Brain microvascular endothelial cell (primary cell): ENCODE results near the gene ERICH4.

Experiments used
- DNase-seq: peaks from one replicate; pipeline ENCODE4 v3.0.0-alpha.2; 2020
- H3K27ac ChIP-seq: fragments of 250-450 bp; sonication (Bioruptor Pico); 2 replicates; pipeline ENCODE4 v1.5.1; 2020; ENCODE audit warnings: mild to moderate bottlenecking, moderate library complexity
- H3K27me3 ChIP-seq: fragments of 250-450 bp; sonication (Bioruptor Pico); replicated peaks from 2 replicates; pipeline ENCODE4 v1.5.1; 2020; ENCODE audit warnings: mild to moderate bottlenecking
- H3K36me3 ChIP-seq: fragments of 250-450 bp; sonication (Bioruptor Pico); replicated peaks from 2 replicates; pipeline ENCODE4 v1.5.1; 2020; ENCODE audit warnings: mild to moderate bottlenecking
- H3K4me3 ChIP-seq: 2 replicates; pipeline ENCODE4 v1.5.1; 2011; ENCODE audit warnings: low read depth, mild to moderate bottlenecking, control low read depth, low read length, moderate library complexity
- CTCF ChIP-seq: IDR thresholded peaks from 2 replicates; pipeline ENCODE4 v1.5.1; 2011; ENCODE audit warnings: low read depth, mild to moderate bottlenecking, moderate library complexity, low read length, control low read depth, inconsistent platforms; ENCODE audit errors: missing control alignments
- in situ Hi-C: cut with HindIII; loops from 2 replicates; pipeline ENCODE4 v1.10.0; 2017; ENCODE audit warnings: low sequenced_read_pairs, low pct_ligation_motif_present

ERICH4 gene

GRCh38 chr19:41420101-41420880 lies 22.7 kb upstream of the ERICH4 start:
- in situ Hi-C loops = no loop called here
- H3K4me3 ChIP-seq = no peak overlapping the region
- no peak overlapping the region for H3K27ac ChIP-seq
- no peak for DNase-seq
- no peaks in the 10 kb centered on the region for H3K27me3 ChIP-seq
- peaks cover 20% of the 10 kb centered on the region for H3K36me3 ChIP-seq
- TF ChIP-seq CTCF = no peak

- DNase-seq = no peak
- Histone ChIP-seq H3K27me3 (no peaks in the 10 kb centered on the region), H3K4me3 (no peak overlapping the region), H3K27ac (no peak overlapping the region), H3K36me3 (peaks cover 20% of the 10 kb centered on the region)
- no peak for TF ChIP-seq CTCF
- in situ Hi-C loops = no loop called here
These were observed 21.6 kb upstream of the ERICH4 start for GRCh38 chr19:41421314-41421713.

- peaks cover 20% of the 10 kb centered on the region for H3K36me3 ChIP-seq
- no peaks in the 10 kb centered on the region for H3K27me3 ChIP-seq
- TF ChIP-seq CTCF = no peak
- no peak for DNase-seq
- no peak overlapping the region for H3K27ac ChIP-seq
- in situ Hi-C loops = no loop called here
- H3K4me3 ChIP-seq = no peak overlapping the region
These were observed 21.0 kb upstream of the ERICH4 start for GRCh38 chr19:41421973-41422372.

GRCh38 chr19:41422456-41422855 lies 20.5 kb upstream of the ERICH4 start:
- Histone ChIP-seq H3K27ac (no peak overlapping the region), H3K4me3 (no peak overlapping the region), H3K27me3 (no peaks in the 10 kb centered on the region), H3K36me3 (peaks cover 20% of the 10 kb centered on the region)
- in situ Hi-C loops = no loop called here
- DNase-seq = no peak
- no peak for TF ChIP-seq CTCF

GRCh38 chr19:41422955-41423354 lies 20.0 kb upstream of the ERICH4 start:
- in situ Hi-C loops = no loop called here
- Histone ChIP-seq H3K27ac (no peak overlapping the region), H3K36me3 (peaks cover 20% of the 10 kb centered on the region), H3K4me3 (no peak overlapping the region), H3K27me3 (no peaks in the 10 kb centered on the region)
- TF ChIP-seq CTCF = no peak
- no peak for DNase-seq
